ENCODE results near the gene CC2D2A. TPM values are rescaled to one million over a fixed set of nuclear protein-coding genes. Genes with fewer than 3 reads are reported as not detected.

Gene CC2D2A
- total and polyA plus RNA-seq, 2 experiments from 2014 or later, result 13.9 to 15.8 TPM

DNA sequence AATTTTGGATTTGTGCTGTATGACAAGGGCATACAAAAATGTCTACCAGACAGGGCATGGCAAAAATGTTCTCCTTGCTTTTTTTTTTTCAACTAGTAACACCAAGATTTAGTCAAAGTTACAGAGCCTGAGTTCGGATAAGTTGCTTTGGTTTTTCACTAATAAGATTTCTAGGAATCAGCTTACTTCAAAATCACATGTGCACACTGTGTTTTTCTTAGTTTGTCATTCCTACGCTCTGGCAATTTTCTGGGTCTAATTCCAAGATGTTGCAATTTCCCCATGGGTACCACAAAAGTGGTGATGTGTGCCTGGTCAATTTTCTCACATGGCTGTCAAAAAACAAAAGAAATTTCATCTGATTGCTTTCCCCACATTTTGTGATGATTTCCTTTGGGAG lies 35.6 kb upstream of the CC2D2A start:
- no peaks in the 10 kb centered on the region for H3K79me2 ChIP-seq (replicated peaks; ENCODE audit: insufficient read depth)
- no peaks in the 10 kb centered on the region for H3K4me1 ChIP-seq (ENCODE audit: insufficient read depth)
- H3K4me3 ChIP-seq, result no peak overlapping the region
- no peaks in the 10 kb centered on the region for H3K4me1 Mint-ChIP-seq
- H3K27ac Mint-ChIP-seq, result no peak overlapping the region
- no peaks in the 10 kb centered on the region for H3K27me3 Mint-ChIP-seq (ENCODE audit: insufficient read depth, low read depth, poor library complexity)
- no peak overlapping the region for H3K4me2 ChIP-seq
- TF ChIP-seq JUNB (IDR thresholded peaks at IDR 0.05; ENCODE audit: unreplicated experiment), result no peak
- TF ChIP-seq, protein P1, sequence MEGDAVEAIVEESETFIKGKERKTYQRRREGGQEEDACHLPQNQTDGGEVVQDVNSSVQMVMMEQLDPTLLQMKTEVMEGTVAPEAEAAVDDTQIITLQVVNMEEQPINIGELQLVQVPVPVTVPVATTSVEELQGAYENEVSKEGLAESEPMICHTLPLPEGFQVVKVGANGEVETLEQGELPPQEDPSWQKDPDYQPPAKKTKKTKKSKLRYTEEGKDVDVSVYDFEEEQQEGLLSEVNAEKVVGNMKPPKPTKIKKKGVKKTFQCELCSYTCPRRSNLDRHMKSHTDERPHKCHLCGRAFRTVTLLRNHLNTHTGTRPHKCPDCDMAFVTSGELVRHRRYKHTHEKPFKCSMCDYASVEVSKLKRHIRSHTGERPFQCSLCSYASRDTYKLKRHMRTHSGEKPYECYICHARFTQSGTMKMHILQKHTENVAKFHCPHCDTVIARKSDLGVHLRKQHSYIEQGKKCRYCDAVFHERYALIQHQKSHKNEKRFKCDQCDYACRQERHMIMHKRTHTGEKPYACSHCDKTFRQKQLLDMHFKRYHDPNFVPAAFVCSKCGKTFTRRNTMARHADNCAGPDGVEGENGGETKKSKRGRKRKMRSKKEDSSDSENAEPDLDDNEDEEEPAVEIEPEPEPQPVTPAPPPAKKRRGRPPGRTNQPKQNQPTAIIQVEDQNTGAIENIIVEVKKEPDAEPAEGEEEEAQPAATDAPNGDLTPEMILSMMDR (conservative IDR thresholded peaks at IDR 0.05; ENCODE audit: low read depth in 2 of 2), result no peak
- no peak for TF ChIP-seq POLR2AphosphoS5 (IDR thresholded peaks at IDR 0.05; ENCODE audit: low read depth)
- TF ChIP-seq, protein P2, sequence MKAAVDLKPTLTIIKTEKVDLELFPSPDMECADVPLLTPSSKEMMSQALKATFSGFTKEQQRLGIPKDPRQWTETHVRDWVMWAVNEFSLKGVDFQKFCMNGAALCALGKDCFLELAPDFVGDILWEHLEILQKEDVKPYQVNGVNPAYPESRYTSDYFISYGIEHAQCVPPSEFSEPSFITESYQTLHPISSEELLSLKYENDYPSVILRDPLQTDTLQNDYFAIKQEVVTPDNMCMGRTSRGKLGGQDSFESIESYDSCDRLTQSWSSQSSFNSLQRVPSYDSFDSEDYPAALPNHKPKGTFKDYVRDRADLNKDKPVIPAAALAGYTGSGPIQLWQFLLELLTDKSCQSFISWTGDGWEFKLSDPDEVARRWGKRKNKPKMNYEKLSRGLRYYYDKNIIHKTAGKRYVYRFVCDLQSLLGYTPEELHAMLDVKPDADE (IDR thresholded peaks at IDR 0.05), result no peak
- TF ChIP-seq ZNF331 (CRISPR knock-in tag; IDR thresholded peaks at IDR 0.05; ENCODE audit: low read depth), result no peak
- TF ChIP-seq CREB1 (CRISPR knock-in tag; IDR thresholded peaks at IDR 0.05; ENCODE audit: low read depth), result no peak
- TF ChIP-seq, protein P3, sequence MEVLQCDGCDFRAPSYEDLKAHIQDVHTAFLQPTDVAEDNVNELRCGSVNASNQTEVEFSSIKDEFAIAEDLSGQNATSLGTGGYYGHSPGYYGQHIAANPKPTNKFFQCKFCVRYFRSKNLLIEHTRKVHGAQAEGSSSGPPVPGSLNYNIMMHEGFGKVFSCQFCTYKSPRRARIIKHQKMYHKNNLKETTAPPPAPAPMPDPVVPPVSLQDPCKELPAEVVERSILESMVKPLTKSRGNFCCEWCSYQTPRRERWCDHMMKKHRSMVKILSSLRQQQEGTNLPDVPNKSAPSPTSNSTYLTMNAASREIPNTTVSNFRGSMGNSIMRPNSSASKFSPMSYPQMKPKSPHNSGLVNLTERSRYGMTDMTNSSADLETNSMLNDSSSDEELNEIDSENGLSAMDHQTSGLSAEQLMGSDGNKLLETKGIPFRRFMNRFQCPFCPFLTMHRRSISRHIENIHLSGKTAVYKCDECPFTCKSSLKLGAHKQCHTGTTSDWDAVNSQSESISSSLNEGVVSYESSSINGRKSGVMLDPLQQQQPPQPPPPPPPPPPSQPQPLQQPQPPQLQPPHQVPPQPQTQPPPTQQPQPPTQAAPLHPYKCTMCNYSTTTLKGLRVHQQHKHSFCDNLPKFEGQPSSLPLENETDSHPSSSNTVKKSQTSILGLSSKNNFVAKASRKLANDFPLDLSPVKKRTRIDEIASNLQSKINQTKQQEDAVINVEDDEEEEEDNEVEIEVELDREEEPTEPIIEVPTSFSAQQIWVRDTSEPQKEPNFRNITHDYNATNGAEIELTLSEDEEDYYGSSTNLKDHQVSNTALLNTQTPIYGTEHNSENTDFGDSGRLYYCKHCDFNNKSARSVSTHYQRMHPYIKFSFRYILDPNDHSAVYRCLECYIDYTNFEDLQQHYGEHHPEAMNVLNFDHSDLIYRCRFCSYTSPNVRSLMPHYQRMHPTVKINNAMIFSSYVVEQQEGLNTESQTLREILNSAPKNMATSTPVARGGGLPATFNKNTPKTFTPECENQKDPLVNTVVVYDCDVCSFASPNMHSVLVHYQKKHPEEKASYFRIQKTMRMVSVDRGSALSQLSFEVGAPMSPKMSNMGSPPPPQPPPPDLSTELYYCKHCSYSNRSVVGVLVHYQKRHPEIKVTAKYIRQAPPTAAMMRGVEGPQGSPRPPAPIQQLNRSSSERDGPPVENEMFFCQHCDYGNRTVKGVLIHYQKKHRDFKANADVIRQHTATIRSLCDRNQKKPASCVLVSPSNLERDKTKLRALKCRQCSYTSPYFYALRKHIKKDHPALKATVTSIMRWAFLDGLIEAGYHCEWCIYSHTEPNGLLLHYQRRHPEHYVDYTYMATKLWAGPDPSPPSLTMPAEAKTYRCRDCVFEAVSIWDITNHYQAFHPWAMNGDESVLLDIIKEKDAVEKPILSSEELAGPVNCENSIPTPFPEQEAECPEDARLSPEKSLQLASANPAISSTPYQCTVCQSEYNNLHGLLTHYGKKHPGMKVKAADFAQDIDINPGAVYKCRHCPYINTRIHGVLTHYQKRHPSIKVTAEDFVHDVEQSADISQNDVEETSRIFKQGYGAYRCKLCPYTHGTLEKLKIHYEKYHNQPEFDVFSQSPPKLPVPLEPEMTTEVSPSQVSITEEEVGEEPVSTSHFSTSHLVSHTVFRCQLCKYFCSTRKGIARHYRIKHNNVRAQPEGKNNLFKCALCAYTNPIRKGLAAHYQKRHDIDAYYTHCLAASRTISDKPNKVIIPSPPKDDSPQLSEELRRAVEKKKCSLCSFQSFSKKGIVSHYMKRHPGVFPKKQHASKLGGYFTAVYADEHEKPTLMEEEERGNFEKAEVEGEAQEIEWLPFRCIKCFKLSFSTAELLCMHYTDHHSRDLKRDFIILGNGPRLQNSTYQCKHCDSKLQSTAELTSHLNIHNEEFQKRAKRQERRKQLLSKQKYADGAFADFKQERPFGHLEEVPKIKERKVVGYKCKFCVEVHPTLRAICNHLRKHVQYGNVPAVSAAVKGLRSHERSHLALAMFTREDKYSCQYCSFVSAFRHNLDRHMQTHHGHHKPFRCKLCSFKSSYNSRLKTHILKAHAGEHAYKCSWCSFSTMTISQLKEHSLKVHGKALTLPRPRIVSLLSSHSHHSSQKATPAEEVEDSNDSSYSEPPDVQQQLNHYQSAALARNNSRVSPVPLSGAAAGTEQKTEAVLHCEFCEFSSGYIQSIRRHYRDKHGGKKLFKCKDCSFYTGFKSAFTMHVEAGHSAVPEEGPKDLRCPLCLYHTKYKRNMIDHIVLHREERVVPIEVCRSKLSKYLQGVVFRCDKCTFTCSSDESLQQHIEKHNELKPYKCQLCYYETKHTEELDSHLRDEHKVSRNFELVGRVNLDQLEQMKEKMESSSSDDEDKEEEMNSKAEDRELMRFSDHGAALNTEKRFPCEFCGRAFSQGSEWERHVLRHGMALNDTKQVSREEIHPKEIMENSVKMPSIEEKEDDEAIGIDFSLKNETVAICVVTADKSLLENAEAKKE (CRISPR knock-in tag; IDR thresholded peaks at IDR 0.05), result no peak
- TF ChIP-seq, protein P4, sequence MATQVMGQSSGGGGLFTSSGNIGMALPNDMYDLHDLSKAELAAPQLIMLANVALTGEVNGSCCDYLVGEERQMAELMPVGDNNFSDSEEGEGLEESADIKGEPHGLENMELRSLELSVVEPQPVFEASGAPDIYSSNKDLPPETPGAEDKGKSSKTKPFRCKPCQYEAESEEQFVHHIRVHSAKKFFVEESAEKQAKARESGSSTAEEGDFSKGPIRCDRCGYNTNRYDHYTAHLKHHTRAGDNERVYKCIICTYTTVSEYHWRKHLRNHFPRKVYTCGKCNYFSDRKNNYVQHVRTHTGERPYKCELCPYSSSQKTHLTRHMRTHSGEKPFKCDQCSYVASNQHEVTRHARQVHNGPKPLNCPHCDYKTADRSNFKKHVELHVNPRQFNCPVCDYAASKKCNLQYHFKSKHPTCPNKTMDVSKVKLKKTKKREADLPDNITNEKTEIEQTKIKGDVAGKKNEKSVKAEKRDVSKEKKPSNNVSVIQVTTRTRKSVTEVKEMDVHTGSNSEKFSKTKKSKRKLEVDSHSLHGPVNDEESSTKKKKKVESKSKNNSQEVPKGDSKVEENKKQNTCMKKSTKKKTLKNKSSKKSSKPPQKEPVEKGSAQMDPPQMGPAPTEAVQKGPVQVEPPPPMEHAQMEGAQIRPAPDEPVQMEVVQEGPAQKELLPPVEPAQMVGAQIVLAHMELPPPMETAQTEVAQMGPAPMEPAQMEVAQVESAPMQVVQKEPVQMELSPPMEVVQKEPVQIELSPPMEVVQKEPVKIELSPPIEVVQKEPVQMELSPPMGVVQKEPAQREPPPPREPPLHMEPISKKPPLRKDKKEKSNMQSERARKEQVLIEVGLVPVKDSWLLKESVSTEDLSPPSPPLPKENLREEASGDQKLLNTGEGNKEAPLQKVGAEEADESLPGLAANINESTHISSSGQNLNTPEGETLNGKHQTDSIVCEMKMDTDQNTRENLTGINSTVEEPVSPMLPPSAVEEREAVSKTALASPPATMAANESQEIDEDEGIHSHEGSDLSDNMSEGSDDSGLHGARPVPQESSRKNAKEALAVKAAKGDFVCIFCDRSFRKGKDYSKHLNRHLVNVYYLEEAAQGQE (IDR thresholded peaks at IDR 0.05; ENCODE audit: unreplicated experiment), result no peak
- TF ChIP-seq NANOG (IDR thresholded peaks at IDR 0.05; ENCODE audit: borderline replicate concordance), result no peak
- TF ChIP-seq EZH2 (IDR thresholded peaks at IDR 0.05; ENCODE audit: low read depth, unreplicated experiment), result no peak
- H3K9me2 ChIP-seq (ENCODE audit: insufficient read depth), result no peaks in the 10 kb centered on the region
- no peak overlapping the region for H2AFZ ChIP-seq
- DNase-seq (ENCODE audit: low spot score) (no peak), ATAC-seq (no peak)
- H3F3A ChIP-seq (replicated peaks; ENCODE audit: low read depth), result no peaks in the 10 kb centered on the region
- no peaks in the 10 kb centered on the region; the same call in 2 of the 3 replicates for H3K9me3 Mint-ChIP-seq
- H3K36me3 Mint-ChIP-seq (ENCODE audit: low read depth), result no peaks in the 10 kb centered on the region
- no peaks in the 10 kb centered on the region for H3K36me3 ChIP-seq (ENCODE audit: insufficient read depth)
- no peak overlapping the region for H3K27ac ChIP-seq (ENCODE audit: low read depth)
- no peaks in the 10 kb centered on the region for H4K20me1 ChIP-seq (replicated peaks; ENCODE audit: insufficient read depth)
- H3K27me3 ChIP-seq (ENCODE audit: insufficient read depth), result no peaks in the 10 kb centered on the region
- no peak overlapping the region for H3K4me3 Mint-ChIP-seq
